ENCODE measurements around the gene KLK5. TPM values are rescaled to one million over a fixed set of nuclear protein-coding genes. Genes with fewer than 3 reads are reported as not detected.

Gene KLK5
- total RNA-seq, 1 donor from 2014 or later: 5.9 TPM

- intact Hi-C loops (cut with DNase I): no loop called here
- Histone ChIP-seq H3K27ac (no peak overlapping the region), H3K36me3 (no peaks in the 10 kb centered on the region), H3K9me3 (no peaks in the 10 kb centered on the region), H3K4me1 (no peaks in the 10 kb centered on the region), H3K4me3 (no peak overlapping the region), H3K27me3 (no peaks in the 10 kb centered on the region)
- TF ChIP-seq POLR2A (IDR thresholded peaks at IDR 0.05) (no peak), CTCF (IDR thresholded peaks at IDR 0.05) (no peak), POLR2AphosphoS5 (IDR thresholded peaks at IDR 0.05; ENCODE audit: insufficient read depth in 1 of 2, low read depth in 1 of 2) (no peak)
- DNase-seq (ENCODE audit: extremely low spot score in 2 of 2): no peak
These were observed 36.8 kb downstream of the KLK5 start for GRCh38 chr19:50916069-50916468.

- DNase-seq (ENCODE audit: extremely low spot score in 2 of 2): no peak
- intact Hi-C loops (cut with DNase I): no loop called here
- no peaks in the 10 kb centered on the region for H3K27me3 ChIP-seq
- no peak overlapping the region for H3K27ac ChIP-seq
- TF ChIP-seq POLR2AphosphoS5 (IDR thresholded peaks at IDR 0.05; ENCODE audit: insufficient read depth in 1 of 2, low read depth in 1 of 2) (no peak), POLR2A (IDR thresholded peaks at IDR 0.05) (no peak), CTCF (IDR thresholded peaks at IDR 0.05) (no peak)
- peaks cover 8% of the 10 kb centered on the region for H3K4me1 ChIP-seq
- H3K36me3 ChIP-seq: no peaks in the 10 kb centered on the region
- no peaks in the 10 kb centered on the region for H3K9me3 ChIP-seq
- no peak overlapping the region for H3K4me3 ChIP-seq
These were observed 39.8 kb downstream of the KLK5 start for GRCh38 chr19:50912727-50913716.

- H3K36me3 ChIP-seq: no peaks in the 10 kb centered on the region
- no peak for DNase-seq (ENCODE audit: extremely low spot score in 2 of 2)
- no peaks in the 10 kb centered on the region for H3K9me3 ChIP-seq
- no peak for TF ChIP-seq POLR2AphosphoS5 (IDR thresholded peaks at IDR 0.05; ENCODE audit: insufficient read depth in 1 of 2, low read depth in 1 of 2)
- no peak overlapping the region for H3K4me3 ChIP-seq
- H3K27ac ChIP-seq: no peak overlapping the region
- H3K4me1 ChIP-seq: peaks cover 8% of the 10 kb centered on the region
- intact Hi-C loops (cut with DNase I): no loop called here
- H3K27me3 ChIP-seq: no peaks in the 10 kb centered on the region
These were observed 40.7 kb downstream of the KLK5 start for GRCh38 chr19:50912102-50912599.

- DNase-seq (ENCODE audit: extremely low spot score in 2 of 2): no peak
- no peak within 1 kb of the TSS for H3K4me3 ChIP-seq
- peaks cover 8% of the 10 kb centered on the region for H3K4me1 ChIP-seq
- TF ChIP-seq POLR2AphosphoS5 (IDR thresholded peaks at IDR 0.05; ENCODE audit: insufficient read depth in 1 of 2, low read depth in 1 of 2) (no peak), CTCF (IDR thresholded peaks at IDR 0.05) (no peak), POLR2A (IDR thresholded peaks at IDR 0.05) (no peak)
- no peak within 1 kb of the TSS for H3K27ac ChIP-seq
- H3K27me3 ChIP-seq: no peaks in the 10 kb centered on the region
- intact Hi-C loops (cut with DNase I): no loop called here
- H3K36me3 ChIP-seq: no peaks in the 10 kb centered on the region
- no peaks in the 10 kb centered on the region for H3K9me3 ChIP-seq
These were observed 41.4 kb downstream of the KLK5 start, which contains the start of gene KLK4 for GRCh38 chr19:50911206-50912101. TSS of gene KLK4 (minus strand) at chr19:50911395. CDS start at chr19:50910738, 657 bp downstream.

GRCh38 chr19:50910722-50911121 lies 42.1 kb downstream of the KLK5 start:
- H3K4me3 ChIP-seq: no peak overlapping the region
- TF ChIP-seq POLR2A (IDR thresholded peaks at IDR 0.05) (no peak), POLR2AphosphoS5 (IDR thresholded peaks at IDR 0.05; ENCODE audit: insufficient read depth in 1 of 2, low read depth in 1 of 2) (no peak), CTCF (IDR thresholded peaks at IDR 0.05) (no peak)
- peaks cover 8% of the 10 kb centered on the region for H3K4me1 ChIP-seq
- no peaks in the 10 kb centered on the region for H3K36me3 ChIP-seq
- no peaks in the 10 kb centered on the region for H3K9me3 ChIP-seq
- H3K27ac ChIP-seq: no peak overlapping the region
- H3K27me3 ChIP-seq: no peaks in the 10 kb centered on the region
- DNase-seq (ENCODE audit: extremely low spot score in 2 of 2): no peak
- intact Hi-C loops (cut with DNase I): no loop called here

All from vagina (tissue), 2 donors.